Measurements from ENCODE around the gene SLC7A7.
"Not testable (repeated sequence)": the region's sequence is repeated elsewhere in the genome, so short reads cannot be mapped to it uniquely, and the experiment has no call there.

Gene SLC7A7

DNA sequence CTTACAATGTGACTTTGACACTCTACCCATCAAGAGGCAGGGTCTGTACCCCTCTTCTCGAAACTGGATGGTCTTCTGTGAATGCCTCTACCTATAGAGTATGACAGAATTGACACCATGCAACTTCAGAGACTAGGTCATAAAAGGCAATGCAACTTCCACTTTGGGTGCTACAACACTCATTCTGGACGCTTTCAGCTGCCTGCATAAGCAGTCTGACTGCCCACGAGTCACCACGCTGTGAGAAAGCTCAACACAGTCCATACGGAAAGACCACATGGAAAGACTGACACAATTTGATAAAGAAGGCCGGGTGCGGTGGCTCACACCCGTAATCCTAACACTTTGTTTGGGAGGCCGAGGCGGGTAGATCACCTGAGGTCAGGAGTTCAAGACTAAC lies 14.9 kb downstream of the SLC7A7 start:
- H3K4me1 Mint-ChIP-seq, result no peaks in the 10 kb centered on the region
- H3K4me3 Mint-ChIP-seq, result no peak overlapping the region
- CTCF ChIA-PET, result interaction anchor here (0.8 to 1.2 kb wide), 2 partner anchors 24 to 230 kb away, joined by 3 read pairs; no protein-coding TSS in a partner anchor
- no peak overlapping the region for H3K27ac Mint-ChIP-seq
- H3K9me3 Mint-ChIP-seq, result no peaks in the 10 kb centered on the region
- no peak for DNase-seq
- H3K36me3 Mint-ChIP-seq, result no peaks in the 10 kb centered on the region
- H3K27me3 Mint-ChIP-seq, result peaks cover 52% of the 10 kb centered on the region

DNA sequence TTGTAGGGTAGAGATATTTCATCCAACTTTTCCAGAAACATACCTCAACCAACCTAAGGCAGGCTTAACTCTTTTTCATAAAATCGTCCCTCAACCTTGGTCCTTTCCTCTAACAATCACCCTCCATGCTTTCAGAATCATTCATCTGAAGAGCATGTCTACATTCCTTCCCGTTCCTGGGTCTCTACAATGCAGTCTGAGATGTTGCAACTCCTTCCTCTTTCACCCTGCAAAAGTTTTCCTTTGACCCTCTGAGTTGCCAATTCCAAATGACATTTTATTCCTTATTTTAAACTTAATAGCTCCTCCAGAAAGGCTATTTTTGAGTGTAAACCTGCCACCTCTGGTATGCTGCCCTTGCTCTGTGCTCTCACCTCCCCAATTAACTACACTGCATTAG lies 16.7 kb downstream of the SLC7A7 start:
- no peak for DNase-seq
- no peak overlapping the region for H3K4me3 Mint-ChIP-seq
- H3K4me1 Mint-ChIP-seq, result no peaks in the 10 kb centered on the region
- no peaks in the 10 kb centered on the region for H3K9me3 Mint-ChIP-seq
- CTCF ChIA-PET, result interaction anchor here (1.0 kb wide), 1 partner anchor 25 kb away, joined by 3 read pairs; no protein-coding TSS in a partner anchor
- no peaks in the 10 kb centered on the region for H3K36me3 Mint-ChIP-seq
- no peak overlapping the region for H3K27ac Mint-ChIP-seq
- peaks cover 61% of the 10 kb centered on the region for H3K27me3 Mint-ChIP-seq

DNA sequence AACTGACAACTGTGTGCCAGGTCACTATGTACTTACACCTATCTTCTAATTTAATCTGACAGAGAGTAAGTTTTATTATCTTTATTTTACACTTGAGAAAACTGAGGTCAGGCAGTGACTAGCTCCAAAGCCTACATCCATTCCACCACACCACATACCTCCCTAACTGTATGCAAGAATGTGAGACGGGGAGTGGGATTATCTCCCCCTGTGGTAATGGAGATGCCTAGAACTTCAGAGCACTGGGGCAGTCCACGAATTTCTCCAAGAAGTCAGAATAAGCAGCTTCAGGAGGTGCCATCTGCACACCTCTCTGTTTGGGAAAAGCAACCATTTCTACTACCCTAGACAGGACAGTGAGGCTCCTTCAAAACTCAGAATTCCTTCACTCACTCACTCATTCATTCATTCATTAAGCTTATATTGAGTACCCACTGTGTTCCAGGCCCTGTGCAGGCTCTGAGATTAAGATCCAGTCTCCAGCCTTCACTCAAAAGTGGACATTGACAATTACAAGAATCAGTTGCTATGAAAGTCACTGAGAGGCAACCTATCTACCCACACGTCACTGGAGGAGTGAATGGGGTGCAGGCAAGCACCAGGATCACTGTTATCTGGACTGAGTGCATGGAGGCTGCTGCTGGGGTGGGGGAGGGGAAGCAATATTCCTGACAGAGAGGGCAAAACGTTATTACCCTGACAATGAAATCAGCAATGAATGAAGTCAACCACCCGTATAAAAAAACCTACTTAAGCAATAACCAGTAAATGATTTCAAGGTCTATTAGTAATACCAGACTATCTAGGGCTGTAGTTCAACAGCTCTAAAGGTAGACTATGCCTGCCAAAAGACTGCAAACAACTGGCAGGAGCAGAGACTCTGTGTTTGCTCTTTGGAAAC lies 18.0 kb downstream of the SLC7A7 start:
- H3K27ac Mint-ChIP-seq, result no peak overlapping the region
- H3K4me1 Mint-ChIP-seq, result no peaks in the 10 kb centered on the region
- H3K36me3 Mint-ChIP-seq, result no peaks in the 10 kb centered on the region
- H3K4me3 Mint-ChIP-seq, result no peak overlapping the region
- H3K9me3 Mint-ChIP-seq, result no peaks in the 10 kb centered on the region
- peaks cover 56% of the 10 kb centered on the region for H3K27me3 Mint-ChIP-seq
- CTCF ChIA-PET, result interaction anchor here (0.5 to 0.9 kb wide), 2 partner anchors 13 to 20 kb away, joined by 3 to 4 read pairs; no protein-coding TSS in a partner anchor
- no peak for DNase-seq

DNA sequence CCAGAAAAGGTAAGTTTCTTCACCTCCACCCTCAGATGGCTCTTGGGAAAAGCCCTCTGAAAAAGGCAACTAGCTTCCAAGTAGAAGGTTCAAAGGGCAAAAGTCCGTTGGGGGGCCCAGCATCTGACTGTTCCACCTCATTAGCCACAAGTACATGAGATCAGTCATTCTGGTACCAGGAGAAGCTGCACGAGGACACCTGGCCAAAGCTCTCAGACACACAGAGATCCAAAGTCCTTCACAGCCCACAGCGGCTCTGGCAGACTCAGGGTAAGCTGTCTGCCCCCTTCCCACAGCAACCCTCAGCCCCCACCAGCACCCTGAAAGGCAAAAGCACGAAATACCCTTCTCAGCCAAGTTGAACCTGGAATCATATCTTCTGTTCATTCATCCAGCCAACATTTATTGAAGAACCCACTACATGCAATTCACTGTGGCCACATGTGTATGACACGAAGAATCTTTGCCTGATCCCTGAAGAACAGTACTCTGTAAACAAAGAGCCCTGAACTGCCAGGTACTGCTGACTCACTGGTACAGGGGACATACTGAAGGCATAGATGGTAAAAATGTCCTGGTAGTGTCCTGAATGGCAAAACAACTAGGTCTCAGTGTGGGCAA lies 19.0 kb downstream of the SLC7A7 start:
- Mint-ChIP-seq H3K27ac (no peak overlapping the region), H3K4me3 (no peak overlapping the region), H3K27me3 (peaks cover 51% of the 10 kb centered on the region), H3K36me3 (no peaks in the 10 kb centered on the region), H3K9me3 (no peaks in the 10 kb centered on the region), H3K4me1 (no peaks in the 10 kb centered on the region)
- DNase-seq, result no peak
- CTCF ChIA-PET, result no interaction called here

DNA sequence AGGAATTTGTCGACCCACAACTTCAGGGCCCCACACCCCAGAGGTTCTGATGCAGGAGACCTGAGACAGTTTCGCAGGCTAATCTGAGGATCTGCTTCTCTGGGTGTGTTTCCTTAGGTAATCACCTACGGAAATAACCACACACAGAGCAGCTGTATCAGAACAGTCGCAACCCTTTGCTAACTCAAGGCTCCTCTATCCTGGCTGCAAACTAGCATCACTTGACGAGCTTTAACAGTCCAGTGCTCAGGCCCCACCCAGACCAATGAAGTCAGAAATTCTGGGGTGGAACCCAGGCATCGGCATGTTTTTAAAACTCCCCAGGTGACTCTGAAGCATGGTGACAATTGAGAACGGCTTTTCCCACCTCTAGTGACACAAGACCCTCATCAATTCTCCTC lies 20.7 kb downstream of the SLC7A7 start:
- Mint-ChIP-seq H3K27ac (no peak overlapping the region), H3K4me3 (no peak overlapping the region), H3K36me3 (no peaks in the 10 kb centered on the region), H3K9me3 (no peaks in the 10 kb centered on the region), H3K27me3 (peaks cover 54% of the 10 kb centered on the region), H3K4me1 (peaks cover 3% of the 10 kb centered on the region)
- CTCF ChIA-PET, result interaction anchor here (1.1 kb wide), 1 partner anchor 28 kb away, joined by 4 read pairs; no protein-coding TSS in a partner anchor
- no peak for DNase-seq

DNA sequence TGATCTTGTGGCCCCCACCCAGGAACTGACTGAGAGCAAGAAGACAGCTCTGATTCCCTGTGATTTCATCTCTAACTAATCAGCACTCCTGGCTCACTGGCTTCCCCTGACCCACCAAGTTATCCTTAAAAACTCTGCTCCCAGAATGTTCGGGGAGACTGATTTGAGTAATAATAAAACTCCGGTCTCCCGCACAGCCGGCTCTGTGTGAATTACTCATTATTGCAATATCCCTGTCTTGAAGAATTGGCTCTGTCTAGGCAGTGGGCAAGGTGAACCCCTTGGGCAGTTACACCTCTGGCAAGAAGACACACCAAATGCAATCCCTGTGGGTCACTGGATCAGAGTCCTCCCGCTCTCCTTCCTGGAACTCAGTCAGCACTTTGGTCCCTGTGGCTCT lies 21.3 kb downstream of the SLC7A7 start:
- CTCF ChIA-PET, result interaction anchor here (0.6 to 1.1 kb wide), 2 partner anchors 29 to 59 kb away, joined by 4 read pairs; no protein-coding TSS in a partner anchor
- no peak for DNase-seq
- Mint-ChIP-seq H3K27me3 (peaks cover 52% of the 10 kb centered on the region), H3K4me1 (peaks cover 3% of the 10 kb centered on the region), H3K36me3 (no peaks in the 10 kb centered on the region), H3K4me3 (no peak overlapping the region), H3K9me3 (no peaks in the 10 kb centered on the region), H3K27ac (no peak overlapping the region)

DNA sequence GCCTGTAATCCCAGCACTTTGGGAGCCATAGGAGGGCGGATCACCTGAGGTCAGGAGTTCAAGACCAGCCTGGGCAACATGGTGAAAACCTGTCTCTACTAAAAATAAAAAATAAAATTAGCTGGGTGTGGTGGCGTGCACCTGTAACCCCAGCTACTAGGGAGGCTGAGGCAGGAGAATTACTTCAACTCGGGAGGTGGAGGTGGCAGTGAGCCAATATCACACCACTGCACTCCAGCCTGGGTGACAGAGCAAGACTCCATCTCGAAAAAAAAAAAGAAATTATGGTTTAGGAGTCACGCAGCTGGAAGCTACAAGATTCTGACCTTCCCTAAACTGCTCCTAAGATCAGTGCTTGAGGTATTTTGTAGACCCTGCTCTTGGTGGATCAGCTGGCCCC lies 21.7 kb downstream of the SLC7A7 start:
- CTCF ChIA-PET, result interaction anchor here (0.6 to 1.1 kb wide), 2 partner anchors 29 to 59 kb away, joined by 4 read pairs; no protein-coding TSS in a partner anchor
- H3K27me3 Mint-ChIP-seq, result peaks cover 48% of the 10 kb centered on the region
- not testable (repeated sequence) for H3K4me3 Mint-ChIP-seq, H3K27ac Mint-ChIP-seq, DNase-seq, H3K9me3 Mint-ChIP-seq, H3K4me1 Mint-ChIP-seq, H3K36me3 Mint-ChIP-seq

DNA sequence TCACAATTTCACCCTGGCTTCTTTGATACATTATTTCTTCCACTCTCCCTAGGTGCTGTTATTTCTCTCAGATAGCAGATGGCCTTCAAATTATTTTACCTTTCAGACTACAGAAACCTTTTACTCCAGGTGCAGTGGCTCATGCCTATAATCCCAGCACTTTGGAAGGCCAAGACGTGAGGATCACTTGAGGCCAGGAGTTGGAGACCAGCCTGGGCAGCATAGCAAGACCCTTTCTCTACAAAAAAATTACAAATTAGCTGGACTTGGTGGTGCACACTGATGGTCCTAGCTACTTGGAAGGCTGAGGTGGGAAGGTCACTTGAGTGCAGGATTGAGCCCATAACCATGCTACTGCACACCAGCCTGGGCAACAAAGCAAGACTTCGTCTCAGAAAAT lies 23.1 kb downstream of the SLC7A7 start:
- H3K9me3 Mint-ChIP-seq, result no peaks in the 10 kb centered on the region
- peaks cover 35% of the 10 kb centered on the region for H3K27me3 Mint-ChIP-seq
- H3K36me3 Mint-ChIP-seq, result no peaks in the 10 kb centered on the region
- H3K4me3 Mint-ChIP-seq, result no peak overlapping the region
- no peak overlapping the region for H3K27ac Mint-ChIP-seq
- H3K4me1 Mint-ChIP-seq, result peaks cover 3% of the 10 kb centered on the region
- no peak for DNase-seq
- CTCF ChIA-PET, result no interaction called here

DNA sequence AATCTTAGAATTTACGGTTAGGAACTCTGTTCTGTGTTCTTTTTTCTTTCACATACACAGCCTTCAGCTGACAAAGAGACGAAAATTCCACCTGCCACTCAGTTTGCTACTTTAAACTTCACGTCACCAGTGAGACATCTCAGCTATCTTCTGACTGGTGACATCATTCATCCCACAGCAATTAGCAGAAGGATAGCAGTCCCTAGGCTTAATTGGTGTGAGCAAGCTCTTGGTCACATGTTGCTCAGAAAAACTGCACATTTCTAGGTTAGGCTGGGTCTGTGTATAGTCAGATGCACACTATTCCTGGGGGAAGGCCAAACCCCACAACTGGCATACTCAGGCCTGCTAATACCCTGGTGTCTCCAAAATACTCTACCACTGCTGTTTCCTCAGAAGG lies 23.9 kb downstream of the SLC7A7 start:
- no peak for DNase-seq
- H3K27ac Mint-ChIP-seq, result no peak overlapping the region
- H3K9me3 Mint-ChIP-seq, result no peaks in the 10 kb centered on the region
- H3K27me3 Mint-ChIP-seq, result peaks cover 28% of the 10 kb centered on the region
- no peak overlapping the region for H3K4me3 Mint-ChIP-seq
- CTCF ChIA-PET, result interaction anchor here (0.9 kb wide), 1 partner anchor 62 kb away, joined by 3 read pairs; no protein-coding TSS in a partner anchor
- H3K4me1 Mint-ChIP-seq, result peaks cover 3% of the 10 kb centered on the region
- no peaks in the 10 kb centered on the region for H3K36me3 Mint-ChIP-seq

DNA sequence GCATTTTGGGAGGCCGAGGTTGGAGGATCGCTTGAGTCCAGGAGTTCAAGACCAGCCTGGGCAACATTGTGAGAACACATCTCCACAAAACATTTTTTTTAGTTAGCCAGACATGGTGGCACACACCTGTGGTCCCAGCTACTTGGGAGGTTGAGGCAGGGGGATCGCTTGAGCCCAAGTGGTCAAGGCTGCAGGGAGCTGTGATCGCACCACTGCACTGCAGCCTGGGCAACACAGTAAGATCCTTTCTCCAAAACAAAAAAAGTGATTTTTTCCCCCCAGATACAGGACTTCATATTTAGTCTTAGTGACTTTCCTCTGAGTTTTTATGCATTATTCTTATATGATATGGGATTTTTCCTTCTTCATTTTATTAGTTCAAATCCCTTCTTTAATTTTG lies 28.6 kb downstream of the SLC7A7 start:
- peaks cover 8% of the 10 kb centered on the region for H3K27me3 Mint-ChIP-seq
- no peaks in the 10 kb centered on the region for H3K9me3 Mint-ChIP-seq
- H3K36me3 Mint-ChIP-seq, result no peaks in the 10 kb centered on the region
- DNase-seq, result no peak
- CTCF ChIA-PET, result no interaction called here
- H3K4me1 Mint-ChIP-seq, result peaks cover 3% of the 10 kb centered on the region
- no peak overlapping the region for H3K4me3 Mint-ChIP-seq
- H3K27ac Mint-ChIP-seq, result no peak overlapping the region

DNA sequence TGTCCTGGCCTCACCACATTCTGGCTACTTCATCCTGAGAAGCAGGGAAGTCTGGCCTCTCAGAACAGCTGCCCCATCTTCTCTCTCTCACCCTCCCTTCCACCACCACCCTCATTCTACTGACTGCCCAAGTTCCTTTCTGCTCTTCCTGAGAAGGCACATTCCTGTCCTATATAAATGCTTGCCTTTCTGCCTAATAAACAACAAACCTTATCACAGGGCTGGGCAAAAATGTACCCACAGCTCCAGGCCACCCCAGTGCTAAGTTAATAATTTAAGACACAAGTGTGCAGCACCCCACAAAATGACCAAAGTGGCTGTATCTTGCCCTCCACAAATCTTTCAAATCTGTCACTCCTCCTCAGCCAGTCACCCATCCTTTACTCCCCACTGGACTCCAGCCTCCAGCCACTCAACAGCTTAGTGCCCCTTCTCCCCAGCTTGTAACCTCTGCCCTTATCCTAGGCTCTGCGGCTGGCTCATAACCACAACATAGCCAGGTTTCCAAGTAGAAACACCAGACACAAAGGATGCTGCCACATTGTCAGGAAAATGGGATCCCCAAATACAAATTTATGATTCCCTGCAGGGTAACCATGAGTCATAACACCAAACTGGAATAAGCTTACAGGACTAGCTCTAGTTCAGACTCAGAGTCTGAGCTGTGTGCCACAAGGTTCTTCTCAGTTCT lies 33.8 kb downstream of the SLC7A7 start:
- no peaks in the 10 kb centered on the region for H3K27me3 Mint-ChIP-seq
- no peak for DNase-seq
- H3K4me3 Mint-ChIP-seq, result no peak overlapping the region
- H3K27ac Mint-ChIP-seq, result no peak overlapping the region
- H3K4me1 Mint-ChIP-seq, result no peaks in the 10 kb centered on the region
- CTCF ChIA-PET, result interaction anchor here (0.6 to 1.4 kb wide), 2 partner anchors 17 to 172 kb away, joined by 4 read pairs; no protein-coding TSS in a partner anchor
- H3K36me3 Mint-ChIP-seq, result no peaks in the 10 kb centered on the region
- H3K9me3 Mint-ChIP-seq, result no peaks in the 10 kb centered on the region

DNA sequence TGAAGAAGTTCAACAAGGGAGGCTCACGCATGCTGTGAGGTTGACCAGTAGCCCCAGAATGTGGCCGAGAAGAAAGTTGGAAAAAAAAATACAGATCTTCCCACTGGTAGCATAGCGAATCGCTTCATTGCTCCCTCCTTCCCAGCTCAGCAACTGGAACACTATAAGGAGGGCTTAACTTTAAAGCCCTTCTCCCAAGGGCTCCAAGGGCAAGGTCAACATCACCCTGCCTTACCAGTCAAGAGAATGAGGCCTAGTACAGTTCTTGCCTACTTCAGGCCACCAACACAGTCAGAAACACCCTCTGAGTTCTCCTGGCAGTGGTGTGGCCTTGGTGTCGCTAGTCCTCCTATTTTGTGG lies 34.3 kb downstream of the SLC7A7 start:
- no peaks in the 10 kb centered on the region for H3K4me1 Mint-ChIP-seq
- CTCF ChIA-PET, result no interaction called here
- H3K36me3 Mint-ChIP-seq, result peaks cover 3% of the 10 kb centered on the region
- DNase-seq, result no peak
- no peak overlapping the region for H3K27ac Mint-ChIP-seq
- H3K27me3 Mint-ChIP-seq, result no peaks in the 10 kb centered on the region
- H3K9me3 Mint-ChIP-seq, result no peaks in the 10 kb centered on the region
- no peak overlapping the region for H3K4me3 Mint-ChIP-seq

DNA sequence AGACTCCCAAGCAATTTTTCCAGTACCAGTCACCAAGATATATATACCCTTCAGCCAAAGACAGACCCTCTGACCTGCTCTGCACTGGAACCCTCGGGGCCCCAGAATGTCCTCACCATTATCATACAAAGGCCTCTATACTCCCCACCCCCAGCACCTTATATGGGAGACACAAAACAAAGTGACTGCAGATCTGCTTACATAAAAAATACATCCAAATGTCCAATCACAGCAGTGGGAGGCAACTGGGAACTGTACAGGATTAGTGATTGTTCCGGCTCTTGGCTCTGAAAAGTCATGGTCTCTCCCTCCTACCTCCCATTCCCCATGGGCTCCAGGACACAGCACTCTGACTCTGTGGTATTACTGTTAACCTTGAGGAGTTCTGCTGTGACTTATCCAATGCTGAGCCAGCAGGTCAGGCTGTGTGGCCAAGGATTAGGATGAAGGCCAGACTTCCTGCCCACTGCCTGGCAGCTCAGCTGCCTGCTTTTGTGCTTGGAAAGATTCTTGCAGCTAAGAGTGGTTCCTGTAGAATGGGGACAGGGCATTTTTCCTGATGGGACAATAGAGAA lies 35.0 kb downstream of the SLC7A7 start:
- CTCF ChIA-PET, result no interaction called here
- Mint-ChIP-seq H3K4me1 (no peaks in the 10 kb centered on the region), H3K36me3 (peaks cover 10% of the 10 kb centered on the region), H3K27ac (no peak overlapping the region), H3K9me3 (no peaks in the 10 kb centered on the region), H3K27me3 (no peaks in the 10 kb centered on the region), H3K4me3 (no peak overlapping the region)
- DNase-seq, result no peak

DNA sequence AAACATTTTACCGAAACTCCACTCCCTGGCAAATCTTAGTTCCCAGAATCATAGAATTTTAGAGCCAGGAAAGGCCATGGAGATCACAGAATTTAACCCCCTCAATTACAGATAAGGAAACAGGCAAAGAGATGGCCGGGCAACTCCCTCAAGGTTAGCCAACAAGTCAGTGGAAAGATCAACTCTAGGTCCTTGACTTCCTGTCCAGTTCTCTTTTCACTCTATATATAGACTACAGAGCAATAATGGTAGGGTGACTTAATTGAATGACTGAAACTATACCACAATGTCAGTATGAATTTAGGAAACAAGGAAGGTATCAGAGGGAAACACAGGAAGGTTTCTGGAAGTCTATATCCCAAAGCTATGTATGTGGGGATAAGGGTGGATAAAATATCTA lies 37.2 kb downstream of the SLC7A7 start:
- Mint-ChIP-seq H3K27ac (peak overlapping the region; percentile 43), H3K4me3 (no peak overlapping the region), H3K27me3 (no peaks in the 10 kb centered on the region), H3K4me1 (no peaks in the 10 kb centered on the region), H3K9me3 (no peaks in the 10 kb centered on the region), H3K36me3 (peaks cover 28% of the 10 kb centered on the region)
- CTCF ChIA-PET, result no interaction called here
- no peak for DNase-seq
